HepG2 (cell line): Measurements from ENCODE around the gene CCL19. TPM values are rescaled to one million over a fixed set of nuclear protein-coding genes. Genes with fewer than 3 reads are reported as not detected.
A peak's percentile ranks its signal among the peaks of the same experiment; 100 is the strongest.

Experiments
- ATF7-NPFF ChIP-seq: sonication (generic); formaldehyde crosslinking; IDR thresholded peaks from 2 replicates; pipeline ENCODE4 v1.8.1; 2023; ENCODE audit warnings: mild to moderate bottlenecking, low read depth, missing genetic modification reagents, moderate library complexity
- IRX3 ChIP-seq: sonication (generic); formaldehyde crosslinking; IDR thresholded peaks from 2 replicates; pipeline ENCODE4 v1.8.1; 2023; ENCODE audit warnings: mild to moderate bottlenecking, low read depth, missing genetic modification reagents, borderline replicate concordance
- ZMYM3 ChIP-seq: sonication (generic); formaldehyde crosslinking; IDR thresholded peaks from 2 replicates; pipeline ENCODE4 v1.5.1; 2020; ENCODE audit warnings: mild to moderate bottlenecking, missing genetic modification reagents
- ZNF232 ChIP-seq: sonication (generic); formaldehyde crosslinking; IDR thresholded peaks from 2 replicates; pipeline ENCODE4 v1.4.0; 2020; ENCODE audit warnings: missing genetic modification reagents, borderline replicate concordance
- polyA plus RNA-seq, 8 experiments: library from polyadenylated mRNA; depleted of rRNA in 3 of 8; stranded (reverse) in 7 of 8; unstranded in 1 of 8; fragments of >200 nt; fragmentation: Illumina TruSeq in 4 of 8; extraction: Trizol in 4 of 8; gene quantifications; 2 replicates each; pipeline versions ENCODE4 v1.2.1 to v1.2.3, GENCODE V29; 2011 to 2016; ENCODE audit warnings: low read depth in 4 of 8, missing spikeins in 1 of 8, mixed read lengths in 1 of 8; ENCODE audit not compliant: insufficient read depth in 1 of 8
- total RNA-seq, 5 experiments: library from RNA; depleted of rRNA; stranded (reverse); fragments of >200 nt; fragmentation: Illumina TruSeq; extraction: Trizol; gene quantifications; 2 replicates each; pipeline ENCODE4 v1.2.3, GENCODE V29; 2016; ENCODE audit warnings: low read depth in 1 of 5
- TF ChIP-seq, protein P1 (sequence below): sonication (generic); formaldehyde crosslinking; IDR thresholded peaks from 2 replicates; pipeline ENCODE4 v1.4.0; 2020; ENCODE audit warnings: mild to moderate bottlenecking, missing genetic modification reagents
- TF ChIP-seq, protein P2 (sequence below): IDR thresholded peaks from 2 replicates; pipeline ENCODE4 v1.6.1; 2016; ENCODE audit warnings: missing genetic modification reagents, missing compliant biosample characterization
- TF ChIP-seq, protein P3 (sequence below): sonication (generic); formaldehyde crosslinking; IDR thresholded peaks from 2 replicates; pipeline ENCODE4 v1.4.0; 2020; ENCODE audit warnings: low read depth, mild to moderate bottlenecking, missing genetic modification reagents
- TF ChIP-seq, protein P4 (sequence below): IDR thresholded peaks from 2 replicates; pipeline ENCODE4 v1.6.1; 2016; ENCODE audit warnings: missing biosample characterization, missing genetic modification reagents, low read depth
- TF ChIP-seq, protein P5 (sequence below): sonication (generic); formaldehyde crosslinking; IDR thresholded peaks from 2 replicates; pipeline ENCODE4 v1.4.0; 2020; ENCODE audit warnings: missing genetic modification reagents, borderline replicate concordance
- TF ChIP-seq, protein P6 (sequence below): sonication (generic); formaldehyde crosslinking; IDR thresholded peaks from 2 replicates; pipeline ENCODE4 v1.4.0; 2020; ENCODE audit warnings: mild to moderate bottlenecking, missing genetic modification reagents, borderline replicate concordance

CCL19 gene
- total and polyA plus RNA-seq, 2 of the 13 experiments (the other 11 are each of a cell fraction or from before 2014, with no cell fraction given): not detected

DNA sequence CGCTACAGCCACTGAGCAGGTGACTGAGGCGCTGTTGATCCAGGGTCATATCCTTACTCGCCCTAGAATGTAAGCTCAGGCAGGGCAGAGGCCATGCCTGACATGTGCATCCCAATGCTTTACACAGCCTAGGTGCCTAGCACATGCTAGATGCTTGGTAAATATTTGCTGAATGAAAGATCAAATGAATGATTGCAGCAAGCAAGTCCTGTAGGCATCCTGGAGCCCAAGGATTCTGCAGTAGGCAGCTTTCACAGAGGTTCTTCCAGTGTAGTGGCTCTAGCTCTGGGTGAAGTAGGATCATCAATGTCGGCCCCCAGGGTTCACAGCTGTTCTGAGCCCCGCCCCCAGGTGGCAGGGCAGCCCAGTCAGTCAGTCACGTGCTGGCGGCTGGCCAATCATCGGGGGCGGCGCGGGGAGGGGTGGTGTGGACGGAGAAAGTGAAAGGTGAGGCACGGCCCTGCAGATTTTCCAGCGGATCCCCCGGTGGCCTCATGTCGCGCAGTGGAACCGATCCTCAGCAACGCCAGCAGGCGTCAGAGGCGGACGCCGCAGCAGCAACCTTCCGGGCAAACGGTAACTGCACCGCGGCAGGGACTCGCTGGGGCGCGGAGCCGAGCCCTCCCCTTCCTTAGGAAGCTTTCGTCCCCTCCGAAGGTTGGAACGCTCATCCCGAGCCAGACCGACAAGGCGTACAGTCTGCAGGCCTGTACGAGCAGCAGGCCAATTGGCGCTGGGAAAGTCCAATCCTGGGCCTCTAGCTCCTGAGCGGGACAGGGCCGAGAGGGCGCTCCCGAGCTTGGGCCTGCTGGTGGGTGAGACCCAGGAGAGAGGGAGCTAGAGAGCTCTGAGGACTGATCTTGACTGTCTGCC, 44.6 kb downstream of the CCL19 start, which contains the start of gene GALT (continued):
- TF ChIP-seq ZMYM3 (CRISPR knock-in tag): peak; percentile 40; the same call in 1 of the 2 replicates
- TF ChIP-seq, protein P1, sequence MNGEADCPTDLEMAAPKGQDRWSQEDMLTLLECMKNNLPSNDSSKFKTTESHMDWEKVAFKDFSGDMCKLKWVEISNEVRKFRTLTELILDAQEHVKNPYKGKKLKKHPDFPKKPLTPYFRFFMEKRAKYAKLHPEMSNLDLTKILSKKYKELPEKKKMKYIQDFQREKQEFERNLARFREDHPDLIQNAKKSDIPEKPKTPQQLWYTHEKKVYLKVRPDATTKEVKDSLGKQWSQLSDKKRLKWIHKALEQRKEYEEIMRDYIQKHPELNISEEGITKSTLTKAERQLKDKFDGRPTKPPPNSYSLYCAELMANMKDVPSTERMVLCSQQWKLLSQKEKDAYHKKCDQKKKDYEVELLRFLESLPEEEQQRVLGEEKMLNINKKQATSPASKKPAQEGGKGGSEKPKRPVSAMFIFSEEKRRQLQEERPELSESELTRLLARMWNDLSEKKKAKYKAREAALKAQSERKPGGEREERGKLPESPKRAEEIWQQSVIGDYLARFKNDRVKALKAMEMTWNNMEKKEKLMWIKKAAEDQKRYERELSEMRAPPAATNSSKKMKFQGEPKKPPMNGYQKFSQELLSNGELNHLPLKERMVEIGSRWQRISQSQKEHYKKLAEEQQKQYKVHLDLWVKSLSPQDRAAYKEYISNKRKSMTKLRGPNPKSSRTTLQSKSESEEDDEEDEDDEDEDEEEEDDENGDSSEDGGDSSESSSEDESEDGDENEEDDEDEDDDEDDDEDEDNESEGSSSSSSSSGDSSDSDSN (CRISPR knock-in tag): peak; percentile 91
- TF ChIP-seq, protein P2, sequence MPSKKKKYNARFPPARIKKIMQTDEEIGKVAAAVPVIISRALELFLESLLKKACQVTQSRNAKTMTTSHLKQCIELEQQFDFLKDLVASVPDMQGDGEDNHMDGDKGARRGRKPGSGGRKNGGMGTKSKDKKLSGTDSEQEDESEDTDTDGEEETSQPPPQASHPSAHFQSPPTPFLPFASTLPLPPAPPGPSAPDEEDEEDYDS (CRISPR knock-in tag): peak; percentile 88
- TF ChIP-seq, protein P3, sequence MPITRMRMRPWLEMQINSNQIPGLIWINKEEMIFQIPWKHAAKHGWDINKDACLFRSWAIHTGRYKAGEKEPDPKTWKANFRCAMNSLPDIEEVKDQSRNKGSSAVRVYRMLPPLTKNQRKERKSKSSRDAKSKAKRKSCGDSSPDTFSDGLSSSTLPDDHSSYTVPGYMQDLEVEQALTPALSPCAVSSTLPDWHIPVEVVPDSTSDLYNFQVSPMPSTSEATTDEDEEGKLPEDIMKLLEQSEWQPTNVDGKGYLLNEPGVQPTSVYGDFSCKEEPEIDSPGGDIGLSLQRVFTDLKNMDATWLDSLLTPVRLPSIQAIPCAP (CRISPR knock-in tag): peak; percentile 61; the same call in 1 of the 2 replicates
- peak; percentile 73; the same call in 1 of the 2 replicates for TF ChIP-seq ATF7-NPFF (CRISPR knock-in tag)
- TF ChIP-seq, protein P4, sequence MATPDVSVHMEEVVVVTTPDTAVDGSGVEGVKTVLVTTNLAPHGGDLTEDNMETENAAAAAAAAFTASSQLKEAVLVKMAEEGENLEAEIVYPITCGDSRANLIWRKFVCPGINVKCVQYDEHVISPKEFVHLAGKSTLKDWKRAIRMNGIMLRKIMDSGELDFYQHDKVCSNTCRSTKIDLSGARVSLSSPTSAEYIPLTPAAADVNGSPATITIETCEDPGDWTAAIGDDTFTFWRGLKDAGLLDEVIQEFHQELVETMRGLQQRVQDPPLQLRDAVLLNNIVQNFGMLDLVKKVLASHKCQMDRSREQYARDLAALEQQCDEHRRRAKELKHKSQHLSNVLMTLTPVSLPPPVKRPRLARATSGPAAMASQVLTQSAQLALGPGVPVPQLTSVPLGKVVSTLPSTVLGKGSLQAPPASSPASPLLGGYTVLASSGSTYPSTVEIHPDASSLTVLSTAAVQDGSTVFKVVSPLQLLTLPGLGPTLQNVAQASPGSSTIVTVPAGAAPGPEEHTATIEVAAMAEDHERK (CRISPR knock-in tag): peak; percentile 12; the same call in 1 of the 2 replicates
- no peak for TF ChIP-seq IRX3
- no peak for TF ChIP-seq ZNF232 (CRISPR knock-in tag)
- TF ChIP-seq, protein P5, sequence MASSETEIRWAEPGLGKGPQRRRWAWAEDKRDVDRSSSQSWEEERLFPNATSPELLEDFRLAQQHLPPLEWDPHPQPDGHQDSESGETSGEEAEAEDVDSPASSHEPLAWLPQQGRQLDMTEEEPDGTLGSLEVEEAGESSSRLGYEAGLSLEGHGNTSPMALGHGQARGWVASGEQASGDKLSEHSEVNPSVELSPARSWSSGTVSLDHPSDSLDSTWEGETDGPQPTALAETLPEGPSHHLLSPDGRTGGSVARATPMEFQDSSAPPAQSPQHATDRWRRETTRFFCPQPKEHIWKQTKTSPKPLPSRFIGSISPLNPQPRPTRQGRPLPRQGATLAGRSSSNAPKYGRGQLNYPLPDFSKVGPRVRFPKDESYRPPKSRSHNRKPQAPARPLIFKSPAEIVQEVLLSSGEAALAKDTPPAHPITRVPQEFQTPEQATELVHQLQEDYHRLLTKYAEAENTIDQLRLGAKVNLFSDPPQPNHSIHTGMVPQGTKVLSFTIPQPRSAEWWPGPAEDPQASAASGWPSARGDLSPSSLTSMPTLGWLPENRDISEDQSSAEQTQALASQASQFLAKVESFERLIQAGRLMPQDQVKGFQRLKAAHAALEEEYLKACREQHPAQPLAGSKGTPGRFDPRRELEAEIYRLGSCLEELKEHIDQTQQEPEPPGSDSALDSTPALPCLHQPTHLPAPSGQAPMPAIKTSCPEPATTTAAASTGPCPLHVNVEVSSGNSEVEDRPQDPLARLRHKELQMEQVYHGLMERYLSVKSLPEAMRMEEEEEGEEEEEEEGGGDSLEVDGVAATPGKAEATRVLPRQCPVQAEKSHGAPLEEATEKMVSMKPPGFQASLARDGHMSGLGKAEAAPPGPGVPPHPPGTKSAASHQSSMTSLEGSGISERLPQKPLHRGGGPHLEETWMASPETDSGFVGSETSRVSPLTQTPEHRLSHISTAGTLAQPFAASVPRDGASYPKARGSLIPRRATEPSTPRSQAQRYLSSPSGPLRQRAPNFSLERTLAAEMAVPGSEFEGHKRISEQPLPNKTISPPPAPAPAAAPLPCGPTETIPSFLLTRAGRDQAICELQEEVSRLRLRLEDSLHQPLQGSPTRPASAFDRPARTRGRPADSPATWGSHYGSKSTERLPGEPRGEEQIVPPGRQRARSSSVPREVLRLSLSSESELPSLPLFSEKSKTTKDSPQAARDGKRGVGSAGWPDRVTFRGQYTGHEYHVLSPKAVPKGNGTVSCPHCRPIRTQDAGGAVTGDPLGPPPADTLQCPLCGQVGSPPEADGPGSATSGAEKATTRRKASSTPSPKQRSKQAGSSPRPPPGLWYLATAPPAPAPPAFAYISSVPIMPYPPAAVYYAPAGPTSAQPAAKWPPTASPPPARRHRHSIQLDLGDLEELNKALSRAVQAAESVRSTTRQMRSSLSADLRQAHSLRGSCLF (CRISPR knock-in tag): no peak
- TF ChIP-seq, protein P6, sequence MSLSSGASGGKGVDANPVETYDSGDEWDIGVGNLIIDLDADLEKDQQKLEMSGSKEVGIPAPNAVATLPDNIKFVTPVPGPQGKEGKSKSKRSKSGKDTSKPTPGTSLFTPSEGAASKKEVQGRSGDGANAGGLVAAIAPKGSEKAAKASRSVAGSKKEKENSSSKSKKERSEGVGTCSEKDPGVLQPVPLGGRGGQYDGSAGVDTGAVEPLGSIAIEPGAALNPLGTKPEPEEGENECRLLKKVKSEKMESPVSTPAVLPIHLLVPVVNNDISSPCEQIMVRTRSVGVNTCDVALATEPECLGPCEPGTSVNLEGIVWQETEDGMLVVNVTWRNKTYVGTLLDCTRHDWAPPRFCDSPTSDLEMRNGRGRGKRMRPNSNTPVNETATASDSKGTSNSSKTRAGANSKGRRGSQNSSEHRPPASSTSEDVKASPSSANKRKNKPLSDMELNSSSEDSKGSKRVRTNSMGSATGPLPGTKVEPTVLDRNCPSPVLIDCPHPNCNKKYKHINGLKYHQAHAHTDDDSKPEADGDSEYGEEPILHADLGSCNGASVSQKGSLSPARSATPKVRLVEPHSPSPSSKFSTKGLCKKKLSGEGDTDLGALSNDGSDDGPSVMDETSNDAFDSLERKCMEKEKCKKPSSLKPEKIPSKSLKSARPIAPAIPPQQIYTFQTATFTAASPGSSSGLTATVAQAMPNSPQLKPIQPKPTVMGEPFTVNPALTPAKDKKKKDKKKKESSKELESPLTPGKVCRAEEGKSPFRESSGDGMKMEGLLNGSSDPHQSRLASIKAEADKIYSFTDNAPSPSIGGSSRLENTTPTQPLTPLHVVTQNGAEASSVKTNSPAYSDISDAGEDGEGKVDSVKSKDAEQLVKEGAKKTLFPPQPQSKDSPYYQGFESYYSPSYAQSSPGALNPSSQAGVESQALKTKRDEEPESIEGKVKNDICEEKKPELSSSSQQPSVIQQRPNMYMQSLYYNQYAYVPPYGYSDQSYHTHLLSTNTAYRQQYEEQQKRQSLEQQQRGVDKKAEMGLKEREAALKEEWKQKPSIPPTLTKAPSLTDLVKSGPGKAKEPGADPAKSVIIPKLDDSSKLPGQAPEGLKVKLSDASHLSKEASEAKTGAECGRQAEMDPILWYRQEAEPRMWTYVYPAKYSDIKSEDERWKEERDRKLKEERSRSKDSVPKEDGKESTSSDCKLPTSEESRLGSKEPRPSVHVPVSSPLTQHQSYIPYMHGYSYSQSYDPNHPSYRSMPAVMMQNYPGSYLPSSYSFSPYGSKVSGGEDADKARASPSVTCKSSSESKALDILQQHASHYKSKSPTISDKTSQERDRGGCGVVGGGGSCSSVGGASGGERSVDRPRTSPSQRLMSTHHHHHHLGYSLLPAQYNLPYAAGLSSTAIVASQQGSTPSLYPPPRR (CRISPR knock-in tag): 0 out of 2 replicates have a peak, but pooled peaks have one; percentile 26
